Femur (tissue), 1 donor: ENCODE measurements around the gene SMCR8.
"Not testable (repeated sequence)": the region's sequence is repeated elsewhere in the genome, so short reads cannot be mapped to it uniquely, and the experiment has no call there.

Experiments
- DNase-seq: peaks from one replicate; pipeline ENCODE4 v3.0.0-alpha.2; 2017

SMCR8 gene, protein sequence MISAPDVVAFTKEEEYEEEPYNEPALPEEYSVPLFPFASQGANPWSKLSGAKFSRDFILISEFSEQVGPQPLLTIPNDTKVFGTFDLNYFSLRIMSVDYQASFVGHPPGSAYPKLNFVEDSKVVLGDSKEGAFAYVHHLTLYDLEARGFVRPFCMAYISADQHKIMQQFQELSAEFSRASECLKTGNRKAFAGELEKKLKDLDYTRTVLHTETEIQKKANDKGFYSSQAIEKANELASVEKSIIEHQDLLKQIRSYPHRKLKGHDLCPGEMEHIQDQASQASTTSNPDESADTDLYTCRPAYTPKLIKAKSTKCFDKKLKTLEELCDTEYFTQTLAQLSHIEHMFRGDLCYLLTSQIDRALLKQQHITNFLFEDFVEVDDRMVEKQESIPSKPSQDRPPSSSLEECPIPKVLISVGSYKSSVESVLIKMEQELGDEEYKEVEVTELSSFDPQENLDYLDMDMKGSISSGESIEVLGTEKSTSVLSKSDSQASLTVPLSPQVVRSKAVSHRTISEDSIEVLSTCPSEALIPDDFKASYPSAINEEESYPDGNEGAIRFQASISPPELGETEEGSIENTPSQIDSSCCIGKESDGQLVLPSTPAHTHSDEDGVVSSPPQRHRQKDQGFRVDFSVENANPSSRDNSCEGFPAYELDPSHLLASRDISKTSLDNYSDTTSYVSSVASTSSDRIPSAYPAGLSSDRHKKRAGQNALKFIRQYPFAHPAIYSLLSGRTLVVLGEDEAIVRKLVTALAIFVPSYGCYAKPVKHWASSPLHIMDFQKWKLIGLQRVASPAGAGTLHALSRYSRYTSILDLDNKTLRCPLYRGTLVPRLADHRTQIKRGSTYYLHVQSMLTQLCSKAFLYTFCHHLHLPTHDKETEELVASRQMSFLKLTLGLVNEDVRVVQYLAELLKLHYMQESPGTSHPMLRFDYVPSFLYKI

DNA sequence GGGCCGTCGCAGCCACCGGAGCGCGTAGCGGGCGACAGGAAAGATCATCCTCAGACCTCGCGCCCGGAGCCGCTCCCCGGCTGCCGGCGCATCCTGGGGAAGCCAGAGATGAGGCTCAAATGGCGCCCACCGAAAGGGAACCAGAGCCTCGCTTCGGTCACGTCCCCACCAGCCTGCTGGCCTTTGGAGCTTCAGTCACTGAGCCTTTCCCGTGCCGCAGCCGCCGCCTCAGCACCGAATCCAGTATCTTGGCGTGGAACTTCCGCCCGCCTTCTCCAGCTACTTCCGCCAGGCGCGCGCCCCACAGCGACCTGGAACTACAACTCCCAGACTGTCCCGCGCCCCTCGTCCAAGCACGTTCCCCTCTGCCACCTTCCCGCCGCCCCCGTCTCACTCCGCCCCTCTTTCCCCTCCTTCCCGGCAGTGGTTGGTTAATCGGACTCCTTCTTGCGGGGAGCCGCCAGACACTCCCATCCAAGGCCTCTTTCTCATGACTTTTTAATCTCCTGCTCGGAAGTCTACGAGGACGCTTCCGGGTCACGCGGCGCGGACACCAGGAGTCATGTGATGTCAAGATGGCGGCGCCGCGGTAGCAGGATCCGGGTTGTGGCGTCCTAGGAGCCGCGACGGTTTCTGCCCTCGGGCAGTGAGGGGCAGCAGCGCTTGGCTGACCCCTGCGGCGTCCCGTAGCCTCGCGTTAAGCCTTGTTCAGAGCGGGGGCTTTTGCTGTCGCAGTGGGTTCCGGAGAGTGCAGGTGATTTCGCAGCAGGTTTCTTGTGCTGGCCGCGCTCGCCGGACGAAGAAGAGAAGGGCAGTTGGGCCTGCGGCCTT lies at the start of gene SMCR8, which contains the start of gene TOP3A:
TSS of gene SMCR8 (plus strand) at position 563 of the 831 bp plus-strand sequence. CDS start 497 bp downstream, outside the sequence.
TSS of gene TOP3A (minus strand) at position 264 of the 831 bp plus-strand sequence. CDS start at position 48, 216 bp downstream.
- peak; percentile 99 for DNase-seq

DNA sequence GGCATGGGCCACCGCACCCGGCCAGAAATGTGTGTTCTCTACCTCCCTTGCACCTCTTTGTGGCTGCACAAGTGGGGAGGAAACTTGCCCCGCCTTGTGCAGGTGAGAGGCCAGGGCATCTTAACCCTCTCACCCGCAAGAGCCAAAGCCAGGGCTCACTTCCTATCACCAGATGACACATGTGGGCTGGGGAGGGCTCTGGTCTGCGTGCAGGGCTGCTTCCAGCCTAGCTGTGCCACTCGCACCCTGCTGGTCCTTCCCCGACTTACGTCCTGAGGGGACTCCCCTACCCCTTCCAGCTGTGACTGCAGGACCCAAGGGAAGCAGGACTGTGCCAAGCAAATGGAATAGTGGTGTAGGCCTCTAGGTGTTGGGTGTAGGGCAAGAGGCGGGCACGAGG lies 47.7 kb upstream of the SMCR8 start:
- DNase-seq = no peak

DNA sequence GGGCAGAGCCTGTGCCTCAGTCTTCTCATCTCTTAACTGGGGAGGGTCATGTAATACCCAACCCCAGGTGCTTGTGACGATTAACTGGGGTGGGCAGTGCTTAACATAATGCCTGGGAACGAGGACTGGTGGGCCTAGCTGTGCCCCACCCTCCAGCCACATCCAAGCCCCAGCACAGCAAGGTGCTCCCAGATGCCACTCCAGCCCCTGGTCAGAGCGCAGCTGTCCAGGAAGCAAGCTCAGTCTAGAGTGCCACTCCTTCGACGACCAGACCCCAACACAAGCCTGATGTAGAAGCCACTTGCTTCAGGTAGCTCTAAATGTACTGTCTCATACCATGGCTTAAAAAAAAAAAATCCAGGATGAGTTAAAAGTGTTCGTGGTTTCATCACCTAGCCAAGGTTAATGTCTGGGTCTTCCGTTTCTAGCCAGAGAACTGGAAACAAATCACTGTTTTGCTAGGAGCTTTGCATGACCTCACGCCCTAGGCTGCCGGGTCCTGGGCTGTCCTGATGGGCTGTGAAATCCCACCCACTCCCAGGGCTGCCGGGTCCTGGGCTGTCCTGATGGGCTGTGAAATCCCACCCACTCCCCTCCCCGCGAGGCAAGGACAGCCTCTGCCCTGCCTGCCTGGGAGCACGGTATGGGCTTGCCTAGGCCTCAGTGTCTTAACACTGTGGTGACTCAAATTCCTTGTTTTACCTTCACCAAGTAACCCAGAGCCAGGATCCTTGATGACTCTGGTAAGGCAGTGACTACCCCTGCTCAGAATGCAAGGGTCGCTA lies 47.0 kb upstream of the SMCR8 start:
- no peak for DNase-seq

DNA sequence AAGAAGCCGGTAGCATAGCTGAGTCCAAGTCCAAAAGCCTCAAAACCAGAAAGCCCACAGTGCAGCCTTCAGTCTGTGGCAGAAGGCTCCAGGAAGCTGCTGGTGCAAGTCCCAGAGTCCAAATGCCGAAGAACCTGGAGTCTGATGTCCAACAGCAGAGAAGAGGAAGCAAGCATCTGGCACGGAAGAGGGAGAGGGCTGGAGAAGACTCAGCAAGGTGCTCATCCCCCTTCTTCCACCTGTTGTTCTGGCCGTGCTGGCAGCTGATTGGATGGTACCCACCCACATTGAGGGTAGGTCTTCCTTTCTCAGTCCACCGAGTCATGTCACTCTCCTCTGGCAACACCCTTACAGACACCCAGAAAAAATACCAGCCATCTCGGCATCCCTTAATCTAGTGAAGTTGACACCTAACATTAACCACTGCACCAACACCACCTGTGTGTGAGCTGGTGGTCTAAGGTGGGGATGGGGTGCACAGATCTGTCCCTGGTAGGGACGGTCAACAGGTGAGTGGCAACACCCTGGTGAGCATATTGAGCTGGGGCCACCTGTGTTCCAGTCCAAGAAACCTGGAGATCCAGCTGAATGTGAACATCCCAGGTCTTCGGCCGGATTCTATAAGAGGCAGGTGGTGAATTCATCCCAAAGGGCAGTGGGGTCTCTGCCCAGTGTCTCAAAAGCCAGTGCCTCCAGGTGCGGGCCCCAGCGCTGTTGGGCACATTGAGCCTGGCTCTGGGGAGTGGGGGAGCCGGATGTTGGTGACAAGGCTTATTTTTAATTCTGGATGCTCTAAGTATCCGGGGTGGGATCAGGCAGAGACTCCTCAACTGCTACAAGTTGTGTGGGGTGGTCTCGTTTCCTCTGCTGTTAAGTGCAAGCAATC lies 44.8 kb upstream of the SMCR8 start:
- DNase-seq = no peak

DNA sequence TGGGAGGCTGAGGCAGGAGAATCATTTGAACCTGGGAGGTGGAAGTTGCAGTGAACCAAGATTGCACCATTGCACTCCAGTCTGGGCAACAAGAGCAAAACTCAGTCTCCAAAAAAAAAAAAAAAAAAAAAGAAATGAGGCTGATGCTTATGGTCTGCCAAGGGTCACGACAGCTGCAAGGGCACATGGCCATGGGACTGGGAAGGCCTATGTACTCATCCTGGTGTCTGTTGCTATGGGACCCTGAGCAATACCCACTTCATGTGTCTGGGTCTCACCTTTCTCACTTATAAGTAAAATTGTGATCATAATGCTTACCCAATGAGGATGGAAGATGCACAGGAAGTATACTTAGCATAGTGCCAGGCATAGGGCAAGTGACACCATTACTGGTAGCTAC lies 38.0 kb upstream of the SMCR8 start:
- DNase-seq = no peak

DNA sequence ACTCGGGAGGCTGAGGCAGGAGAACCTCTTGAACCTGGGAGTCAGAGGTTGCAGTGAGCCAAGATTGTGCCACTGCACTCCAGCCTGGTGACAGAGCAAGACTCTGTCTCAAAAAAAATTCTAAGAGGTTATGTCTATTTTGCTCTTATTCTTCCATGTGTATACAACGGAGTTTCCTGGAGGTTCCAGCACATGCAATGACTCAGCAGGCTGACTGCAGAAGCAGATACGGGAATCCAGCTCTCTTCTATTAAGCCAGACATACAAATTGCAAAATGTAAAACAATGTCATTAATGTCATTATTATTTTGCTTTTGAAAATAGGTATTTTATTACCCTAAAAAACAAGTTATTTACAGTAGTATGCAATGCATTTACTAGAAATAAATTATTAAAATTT lies 36.2 kb upstream of the SMCR8 start:
- DNase-seq = no peak

DNA sequence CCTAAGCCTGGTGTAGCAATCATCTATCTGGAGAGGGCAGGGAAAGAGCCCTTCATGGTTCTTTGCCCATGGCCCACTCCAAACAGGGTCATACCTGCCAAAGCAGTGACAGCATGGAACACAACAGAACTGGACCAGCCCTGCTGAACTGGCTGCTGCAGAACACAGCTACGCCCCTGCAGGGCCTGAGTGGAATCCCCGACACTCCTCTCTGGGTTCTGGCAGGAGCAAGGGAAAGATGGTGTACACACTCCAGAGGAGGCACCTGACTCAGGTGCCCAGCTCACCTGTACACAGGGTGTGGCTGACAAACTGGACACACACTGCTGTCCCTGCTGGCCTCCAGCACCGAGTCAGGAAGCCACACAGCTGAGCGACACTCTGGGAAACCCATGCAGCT lies 34.8 kb upstream of the SMCR8 start:
- no peak for DNase-seq

DNA sequence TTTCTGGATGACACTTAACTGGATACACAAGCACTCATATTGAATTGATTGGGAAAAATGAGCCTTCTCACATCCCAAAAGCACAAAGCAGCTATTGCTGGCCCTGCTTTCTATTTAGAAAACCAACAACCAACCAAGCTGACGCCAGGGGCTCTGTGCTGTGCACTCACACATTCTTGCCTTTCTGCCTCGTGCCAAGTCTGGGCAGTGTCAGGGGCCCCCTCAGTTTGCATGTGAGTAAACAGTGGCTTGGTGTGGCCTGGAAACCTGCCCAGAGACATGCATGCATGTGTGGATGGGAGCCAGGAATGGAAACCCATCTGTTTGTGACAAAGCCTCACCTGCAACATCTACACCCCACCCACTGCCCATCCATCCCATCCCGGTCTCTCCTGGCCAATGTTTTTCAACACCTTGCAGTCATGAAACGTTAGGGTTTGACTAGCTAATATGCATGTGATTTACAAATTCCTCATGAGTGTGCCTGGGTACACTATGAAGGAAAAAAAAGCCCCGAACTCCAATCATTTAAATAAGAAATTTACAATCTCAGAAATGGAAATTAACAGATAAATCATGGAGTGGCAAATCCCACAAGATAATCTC lies 34.2 kb upstream of the SMCR8 start:
- DNase-seq = no peak

DNA sequence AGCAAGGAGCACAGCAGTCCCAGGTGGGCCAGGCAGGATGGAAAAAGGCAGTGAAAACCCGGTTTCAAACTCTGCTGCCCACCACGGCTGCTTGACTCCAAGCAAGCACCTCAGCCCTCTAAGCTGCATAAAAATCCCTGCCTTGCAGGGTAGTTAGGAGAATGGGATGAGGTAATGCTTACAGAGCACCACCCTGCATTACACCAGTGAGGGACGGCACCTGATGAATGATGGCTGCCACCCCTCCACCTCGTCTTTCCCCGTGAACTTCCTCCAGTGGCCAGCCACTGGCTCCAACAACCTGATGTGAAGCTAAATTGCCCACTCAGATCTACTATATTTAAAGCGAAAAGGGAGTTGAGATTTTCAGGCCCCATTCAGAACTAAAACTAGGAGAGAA lies 33.3 kb upstream of the SMCR8 start:
- DNase-seq = no peak

DNA sequence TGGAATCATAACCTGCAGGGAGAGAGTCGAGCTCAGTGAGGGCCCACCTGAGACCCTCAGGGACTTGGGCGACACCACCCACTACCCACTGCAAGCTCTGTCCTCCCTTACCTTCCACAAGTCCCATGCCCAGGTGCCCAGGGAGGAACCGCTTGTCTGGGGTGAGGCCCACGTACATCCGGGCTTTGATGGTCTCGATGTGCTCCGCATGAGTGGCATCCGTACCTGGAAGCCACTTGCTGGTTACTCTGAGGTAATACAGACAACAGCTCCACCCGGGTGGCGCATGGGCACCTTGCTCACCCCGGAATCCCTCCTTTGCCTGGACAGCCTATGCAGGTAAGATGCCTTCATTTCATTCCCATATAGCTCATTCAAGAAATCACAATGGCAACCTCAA lies 29.8 kb upstream of the SMCR8 start:
- no peak for DNase-seq

DNA sequence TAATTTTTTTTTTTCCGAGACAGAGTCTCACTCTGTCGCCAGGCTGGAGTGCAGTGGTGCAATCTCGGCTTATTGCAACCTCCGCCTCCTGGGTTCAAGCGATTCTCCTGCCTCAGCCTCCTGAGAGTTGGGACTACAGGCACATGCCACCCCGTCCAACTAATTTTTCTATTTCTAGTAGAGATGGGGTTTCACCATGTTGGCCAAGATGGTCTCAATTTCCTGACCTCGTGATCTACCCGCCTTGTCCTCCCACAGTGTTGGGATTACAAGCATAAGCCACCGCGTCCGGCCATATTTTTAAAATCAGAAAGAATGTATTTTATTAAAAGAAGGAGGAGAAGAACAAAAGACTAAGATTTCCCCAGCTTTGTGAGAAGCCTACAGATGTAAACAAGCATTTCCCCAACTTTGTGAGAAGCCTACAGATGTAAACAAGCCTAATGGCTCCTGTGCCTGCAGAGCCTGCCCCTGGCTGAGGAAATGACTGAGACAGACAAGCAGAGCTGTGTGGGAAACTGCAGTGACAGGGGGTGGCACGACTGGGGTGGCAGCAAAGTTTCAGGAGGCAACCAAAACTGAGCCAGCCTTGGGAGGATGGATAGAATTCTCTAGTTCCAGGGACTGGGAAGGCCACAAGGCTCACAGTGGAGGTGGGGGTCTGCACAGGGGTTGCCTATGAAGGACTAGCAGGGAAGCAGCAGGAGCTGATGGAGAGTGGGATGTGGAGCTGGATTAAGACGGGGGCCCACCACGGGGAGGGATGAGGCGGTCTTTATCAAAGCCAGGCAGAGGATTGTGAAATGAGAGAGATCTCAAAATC lies 23.2 kb upstream of the SMCR8 start:
- DNase-seq = no peak

DNA sequence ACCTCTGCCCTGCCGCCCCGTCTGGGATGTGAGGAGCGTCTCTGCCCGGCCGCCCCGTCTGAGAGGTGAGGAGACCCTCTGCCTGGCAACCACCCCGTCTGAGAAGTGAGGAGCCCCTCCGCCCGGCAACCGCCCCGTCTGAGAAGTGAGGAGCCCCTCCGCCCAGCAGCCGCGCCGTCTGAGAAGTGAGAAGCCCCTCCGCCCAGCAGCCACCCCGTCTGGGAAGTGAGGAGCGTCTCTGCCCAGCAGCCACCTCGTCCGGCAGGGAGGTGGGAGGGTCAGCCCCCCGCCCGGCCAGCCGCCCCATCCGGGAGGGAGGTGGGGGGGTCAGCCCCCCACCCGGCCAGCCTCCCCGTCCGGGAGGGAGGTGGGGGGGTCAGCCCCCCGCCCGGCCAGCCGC lies 17.0 kb upstream of the SMCR8 start:
- not testable (repeated sequence) for DNase-seq

DNA sequence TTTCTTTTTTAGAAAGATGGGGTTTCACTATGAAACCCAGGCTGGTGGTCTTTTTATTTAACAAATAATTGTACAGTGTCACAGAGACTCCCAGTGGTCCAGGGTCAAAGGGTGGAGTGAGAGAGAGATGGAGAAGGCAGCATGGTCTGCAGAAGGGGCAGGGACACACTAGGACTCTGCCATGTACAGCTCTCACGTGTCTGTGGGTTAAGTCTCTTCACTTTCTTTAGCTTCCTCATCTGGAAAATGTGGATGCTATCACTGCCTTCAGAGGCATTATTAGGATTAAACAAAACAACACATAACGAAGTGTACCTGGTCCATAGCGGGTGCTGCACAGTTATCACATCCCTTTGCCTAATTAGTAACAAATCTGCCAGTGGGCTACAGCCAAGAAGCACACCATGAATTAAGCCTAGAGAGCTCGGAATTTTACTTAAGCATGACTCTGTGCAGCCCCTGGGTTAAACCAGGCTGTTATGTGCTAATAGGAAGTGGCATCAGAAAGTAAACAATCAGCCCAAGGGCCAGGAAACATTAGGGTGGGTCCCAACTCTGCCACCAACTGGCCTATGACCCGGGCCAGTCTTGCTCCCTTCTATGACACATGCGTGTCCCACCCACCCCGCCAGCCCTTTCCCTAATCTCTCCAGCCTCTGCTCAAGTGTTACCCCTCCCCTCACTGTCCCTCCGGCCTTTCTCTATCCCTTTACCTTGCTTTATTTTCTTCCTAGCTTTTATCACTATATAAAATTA lies 14.2 kb upstream of the SMCR8 start:
- no peak for DNase-seq

DNA sequence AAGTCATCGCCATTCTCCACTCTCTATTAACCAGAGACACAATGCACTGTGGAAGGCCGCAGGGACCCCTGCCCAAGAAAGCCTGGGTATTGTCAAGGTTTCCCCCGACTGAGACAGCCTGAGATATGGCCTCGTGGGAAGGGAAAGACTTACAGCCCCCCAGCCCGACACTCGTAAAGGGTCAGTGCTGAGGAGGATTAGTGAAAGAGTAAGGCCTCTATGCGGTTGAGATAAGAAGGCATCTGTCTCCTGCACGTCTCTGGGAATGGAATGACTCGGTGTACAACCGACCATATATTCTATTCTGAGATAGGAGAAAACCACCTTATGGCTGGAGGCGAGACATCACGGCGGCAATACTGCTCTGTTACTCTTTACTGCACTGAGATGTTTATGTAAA lies 11.9 kb upstream of the SMCR8 start:
- not testable (repeated sequence) for DNase-seq

DNA sequence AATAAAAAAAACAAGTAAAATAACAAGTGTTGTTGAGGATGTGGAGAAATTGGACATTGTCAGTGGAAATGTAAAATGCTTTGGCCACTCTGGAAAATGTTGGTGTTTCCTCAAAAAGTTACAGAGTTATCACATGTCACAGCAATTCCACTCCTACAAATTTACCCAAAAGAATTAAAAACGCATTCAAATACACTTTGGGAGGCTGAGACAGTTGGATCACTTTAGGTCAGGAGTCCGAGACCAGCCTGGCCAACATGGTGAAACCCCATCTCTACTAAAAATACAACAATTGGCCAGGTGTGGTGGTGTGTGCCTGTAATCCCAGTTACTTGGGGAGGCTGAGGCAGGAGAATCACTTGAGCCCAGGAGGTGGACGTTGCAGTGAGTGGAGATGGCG lies 5.9 kb upstream of the SMCR8 start:
- DNase-seq = no peak

DNA sequence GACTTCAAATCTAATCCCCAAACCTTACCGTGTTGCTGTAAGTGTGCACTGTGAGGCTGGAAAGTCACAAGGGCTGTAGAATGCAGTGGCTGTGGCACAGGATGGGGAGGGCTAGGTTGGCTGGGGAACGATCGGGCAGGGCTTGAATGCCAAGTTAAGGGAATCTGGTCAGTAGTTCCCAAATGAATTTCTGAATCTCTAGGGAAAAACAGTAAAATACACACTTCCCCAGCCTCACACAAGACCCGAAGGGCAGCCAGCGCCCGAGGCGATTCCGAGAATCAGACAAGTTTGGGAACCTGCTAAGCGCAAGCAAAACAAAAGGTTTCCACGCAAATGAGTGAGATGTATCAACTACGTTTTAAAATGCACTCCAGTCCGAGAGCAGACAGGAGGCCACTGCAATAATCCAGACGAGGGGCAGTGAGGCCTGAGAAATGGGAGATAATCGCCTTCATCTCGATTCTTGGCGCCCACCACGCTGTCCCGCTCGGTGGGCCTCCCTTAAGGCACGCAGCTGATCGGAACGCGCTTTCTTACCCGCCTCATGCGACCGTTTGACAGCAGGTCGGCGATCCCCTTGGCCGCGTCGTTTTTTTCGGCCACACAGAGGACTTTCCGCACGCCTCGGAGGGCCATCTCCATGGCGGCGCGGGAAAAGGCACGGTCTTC lies 898 bp upstream of the SMCR8 start:
- DNase-seq = no peak

DNA sequence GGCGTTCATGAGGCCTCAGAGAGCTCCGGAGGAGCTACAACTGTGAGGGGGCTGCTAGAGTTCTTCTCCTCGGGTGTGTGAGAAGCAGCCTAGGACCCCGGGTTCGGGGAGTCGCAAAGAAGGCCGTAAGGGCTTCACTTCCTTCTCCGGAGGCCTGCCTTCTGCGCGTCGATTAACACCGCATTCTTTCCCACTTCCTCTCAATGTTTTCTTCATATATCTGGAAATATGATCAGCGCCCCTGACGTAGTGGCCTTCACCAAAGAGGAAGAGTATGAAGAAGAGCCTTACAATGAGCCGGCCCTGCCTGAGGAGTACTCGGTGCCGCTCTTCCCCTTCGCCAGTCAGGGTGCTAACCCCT lies 449 bp downstream of the SMCR8 start:
- no peak for DNase-seq

DNA sequence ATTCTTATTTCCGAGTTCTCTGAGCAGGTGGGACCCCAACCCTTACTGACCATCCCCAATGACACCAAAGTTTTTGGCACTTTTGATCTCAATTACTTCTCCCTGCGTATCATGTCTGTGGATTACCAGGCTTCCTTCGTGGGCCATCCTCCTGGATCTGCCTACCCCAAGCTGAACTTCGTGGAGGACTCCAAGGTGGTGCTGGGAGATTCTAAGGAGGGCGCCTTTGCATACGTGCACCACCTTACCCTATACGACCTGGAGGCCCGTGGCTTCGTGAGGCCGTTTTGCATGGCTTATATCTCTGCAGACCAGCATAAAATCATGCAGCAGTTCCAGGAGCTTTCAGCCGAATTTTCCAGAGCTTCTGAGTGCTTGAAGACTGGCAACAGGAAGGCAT lies 868 bp downstream of the SMCR8 start:
- DNase-seq = no peak
